KMS-11 (cell line): ENCODE measurements around the gene MRTFA.
A peak's percentile ranks its signal among the peaks of the same experiment; 100 is the strongest.
"Not testable (repeated sequence)": the region's sequence is repeated elsewhere in the genome, so short reads cannot be mapped to it uniquely, and the experiment has no call there.

Experiments
- H2AFZ ChIP-seq: fragments of 200-600 bp; sonication (generic); 2 replicates; pipeline ENCODE4 v1.6.1; 2016; ENCODE audit warnings: antibody characterized with exemption, mixed run types, low read depth
- H3K27ac ChIP-seq: fragments of 200-600 bp; sonication (generic); 2 replicates; pipeline ENCODE4 v1.6.1; 2016; ENCODE audit warnings: mild to moderate bottlenecking, mixed run types
- H3K27me3 ChIP-seq: fragments of 200-600 bp; sonication (generic); 2 replicates; pipeline ENCODE4 v1.6.1; 2017; ENCODE audit warnings: mild to moderate bottlenecking, low read depth, mixed run types, moderate library complexity; ENCODE audit not compliant: insufficient read depth
- H3K36me3 ChIP-seq: fragments of 200-600 bp; sonication (generic); 2 replicates; pipeline ENCODE4 v1.6.1; 2017; ENCODE audit warnings: mild to moderate bottlenecking, mixed run types; ENCODE audit not compliant: insufficient read depth
- H3K4me1 ChIP-seq: fragments of 200-600 bp; sonication (generic); 2 replicates; pipeline ENCODE4 v1.6.1; 2016; ENCODE audit warnings: mild to moderate bottlenecking, low read depth, mixed run types; ENCODE audit not compliant: poor library complexity, severe bottlenecking
- H3K4me2 ChIP-seq: fragments of 200-600 bp; sonication (generic); 2 replicates; pipeline ENCODE4 v1.7.0; 2016; ENCODE audit warnings: mild to moderate bottlenecking, mixed run types
- H3K4me3 ChIP-seq: fragments of 200-600 bp; sonication (generic); IDR thresholded peaks from 2 replicates; pipeline ENCODE4 v1.6.1; 2017; ENCODE audit warnings: low read depth, low read length, mixed read lengths; ENCODE audit not compliant: insufficient read depth
- H3K79me2 ChIP-seq: fragments of 200-600 bp; sonication (generic); 2 replicates; pipeline ENCODE4 v1.6.1; 2016; ENCODE audit warnings: low read depth, mixed run types; ENCODE audit not compliant: insufficient read depth
- H3K9ac ChIP-seq: fragments of 200-600 bp; sonication (generic); 2 replicates; pipeline ENCODE4 v1.6.1; 2016; ENCODE audit warnings: mild to moderate bottlenecking, mixed run types
- H4K20me1 ChIP-seq: fragments of 200-600 bp; sonication (generic); 2 replicates; pipeline ENCODE4 v1.6.1; 2016; ENCODE audit warnings: mild to moderate bottlenecking, mixed run types; ENCODE audit not compliant: insufficient read depth
- CTCF ChIP-seq: fragments of 200-600 bp; sonication (generic); conservative IDR thresholded peaks from 2 replicates; pipeline ENCODE4 v1.6.1; 2017; ENCODE audit warnings: low read depth, mild to moderate bottlenecking, antibody characterized with exemption, low read length, moderate library complexity, mixed read lengths

The MRTFA gene

GRCh38 chr22:40535189-40535512, 101.4 kb downstream of the MRTFA start:
- no peak overlapping the region for H3K4me2 ChIP-seq
- H3K9ac ChIP-seq = no peak overlapping the region
- no peak overlapping the region for H2AFZ ChIP-seq
- H4K20me1 ChIP-seq = no peaks in the 10 kb centered on the region
- H3K4me3 ChIP-seq = no peak overlapping the region
- no peaks in the 10 kb centered on the region for H3K36me3 ChIP-seq
- peaks cover 43% of the 10 kb centered on the region for H3K4me1 ChIP-seq
- no peak for TF ChIP-seq CTCF
- H3K79me2 ChIP-seq = no peaks in the 10 kb centered on the region; the same call in 1 of the 2 replicates
- no peak overlapping the region; the same call in 1 of the 2 replicates for H3K27ac ChIP-seq
- H3K27me3 ChIP-seq = no peaks in the 10 kb centered on the region

DNA sequence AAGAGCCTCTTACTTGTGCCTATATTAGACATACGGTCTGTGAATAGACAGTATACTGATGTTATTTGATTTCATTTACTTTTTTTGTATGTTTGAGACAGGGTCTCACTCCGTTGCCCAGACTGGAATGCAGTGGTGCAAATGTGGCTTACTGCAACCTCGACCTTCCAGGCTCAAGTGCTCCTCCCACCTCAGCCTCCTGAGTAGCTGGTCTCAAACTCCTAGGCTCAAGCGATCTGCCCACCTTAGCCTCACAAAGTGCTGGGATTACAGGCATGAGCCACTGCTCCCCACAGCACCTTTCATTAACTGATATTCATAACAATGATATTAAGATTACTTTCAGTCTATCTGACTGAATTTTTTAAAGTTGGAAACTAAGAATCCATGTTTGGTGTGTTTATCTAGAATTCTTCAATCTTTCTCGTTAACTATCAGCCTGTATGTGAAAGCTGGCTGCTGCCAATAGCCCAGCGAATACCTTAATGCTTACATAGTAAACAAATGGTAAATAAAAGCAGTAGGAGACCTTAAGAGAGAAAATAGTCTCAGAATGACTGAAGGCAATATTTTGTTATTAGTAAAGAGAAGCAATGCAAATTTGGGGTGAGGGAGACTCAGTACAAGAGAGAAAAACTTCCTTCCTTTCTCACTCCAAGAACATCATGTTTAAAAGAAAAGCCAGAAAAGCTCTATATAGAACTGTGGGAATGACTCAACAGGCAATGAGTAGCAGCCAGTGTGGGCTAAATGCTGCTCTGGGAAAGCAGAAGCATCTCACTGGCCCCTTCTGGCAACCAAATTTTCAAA, 101.9 kb downstream of the MRTFA start:
- Histone ChIP-seq H3K4me1 (peaks cover 43% of the 10 kb centered on the region), H3K9ac (no peak overlapping the region), H3K4me2 (peak overlapping the region; percentile 61), H3K79me2 (no peaks in the 10 kb centered on the region; the same call in 1 of the 2 replicates), H3K36me3 (no peaks in the 10 kb centered on the region), H3K27me3 (no peaks in the 10 kb centered on the region), H3K27ac (peak overlapping the region; percentile 27; the same call in 1 of the 2 replicates), H2AFZ (no peak overlapping the region), H3K4me3 (no peak overlapping the region), H4K20me1 (no peaks in the 10 kb centered on the region)
- TF ChIP-seq CTCF = no peak

DNA sequence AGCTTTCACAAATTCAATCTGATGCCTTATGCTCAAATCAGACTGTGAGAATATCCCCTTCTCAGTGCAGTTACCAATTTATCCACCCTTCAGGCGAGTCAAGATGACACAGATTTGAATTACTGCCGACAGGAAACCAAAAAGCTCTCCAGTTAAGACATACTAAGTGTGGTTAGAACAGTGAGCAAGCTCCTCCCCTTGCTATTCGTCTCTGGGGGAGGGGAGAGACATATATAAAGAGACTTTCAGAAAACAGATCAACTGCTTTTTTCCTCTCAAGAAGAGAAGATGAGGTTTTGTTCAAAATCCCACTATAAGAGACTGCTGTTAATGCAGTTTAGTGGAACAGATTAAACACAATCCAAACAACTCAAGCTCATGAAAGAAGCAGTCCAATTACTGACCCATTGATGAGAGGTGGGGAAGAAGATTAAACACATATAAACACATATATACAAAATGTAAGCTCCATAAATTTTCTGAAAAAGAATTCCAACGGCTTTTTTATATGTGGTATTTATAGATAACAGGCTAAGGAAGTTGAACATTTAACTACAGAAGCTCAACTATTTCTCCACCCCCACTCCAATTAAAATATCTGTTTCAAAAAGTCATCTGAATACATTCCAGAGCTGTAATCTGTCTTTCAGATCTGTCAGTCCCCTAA, 102.7 kb downstream of the MRTFA start:
- no peaks in the 10 kb centered on the region; the same call in 1 of the 2 replicates for H3K79me2 ChIP-seq
- H3K27me3 ChIP-seq = no peaks in the 10 kb centered on the region
- H4K20me1 ChIP-seq = no peaks in the 10 kb centered on the region
- H3K4me1 ChIP-seq = peaks cover 43% of the 10 kb centered on the region
- peak overlapping the region; percentile 27; the same call in 1 of the 2 replicates for H3K27ac ChIP-seq
- H3K9ac ChIP-seq = no peak overlapping the region; the same call in 1 of the 2 replicates
- peak overlapping the region; percentile 61 for H3K4me2 ChIP-seq
- no peak overlapping the region for H3K4me3 ChIP-seq
- H2AFZ ChIP-seq = no peak overlapping the region
- no peaks in the 10 kb centered on the region for H3K36me3 ChIP-seq
- TF ChIP-seq CTCF = no peak

DNA sequence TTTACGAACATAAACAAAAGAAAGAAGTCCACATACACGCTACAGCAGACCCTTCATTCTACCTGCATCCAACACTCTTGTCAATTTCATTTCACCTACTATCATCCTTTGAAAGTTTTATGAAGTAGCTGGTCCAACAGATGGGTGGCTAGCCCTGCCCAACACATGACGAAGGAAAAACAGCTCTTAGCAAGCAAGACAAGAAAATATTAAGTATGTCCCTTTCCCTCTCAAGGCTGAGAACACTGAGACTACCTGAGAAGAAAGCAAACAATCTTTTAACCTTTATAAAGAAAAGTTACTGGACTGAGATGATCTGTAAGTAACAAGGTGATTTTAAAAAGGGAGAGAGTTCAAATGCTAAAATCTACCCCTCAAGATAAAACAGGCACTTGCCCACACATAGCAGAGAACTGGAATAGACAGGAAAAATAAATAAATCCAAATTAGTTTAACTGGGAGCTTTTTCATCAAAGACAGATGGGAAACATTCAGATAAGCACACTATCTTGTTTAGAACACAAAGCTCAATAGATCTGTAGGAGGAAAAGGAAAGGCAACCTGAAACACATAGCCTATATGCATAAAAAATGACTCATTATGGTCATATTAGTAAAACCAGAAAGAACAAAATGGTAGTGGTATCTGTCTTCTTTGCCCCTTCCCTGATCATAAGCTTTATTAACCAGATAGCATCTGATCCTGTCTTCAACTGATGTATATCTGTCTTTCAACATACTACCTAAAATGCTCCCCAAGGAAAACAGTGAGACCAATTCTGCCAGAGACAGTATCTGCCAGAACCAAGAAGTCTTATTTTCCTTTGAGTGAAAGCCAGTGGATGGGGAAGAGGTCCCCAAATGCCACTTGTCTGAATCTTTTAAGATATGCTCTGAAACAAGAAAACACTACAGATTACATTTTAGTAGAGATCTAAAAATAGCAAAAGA, 104.3 kb downstream of the MRTFA start:
- H2AFZ ChIP-seq = no peak overlapping the region
- TF ChIP-seq CTCF = no peak

GRCh38 chr22:40530391-40530790, 106.1 kb downstream of the MRTFA start:
- not testable (repeated sequence) for H4K20me1 ChIP-seq, H3K79me2 ChIP-seq, H3K27ac ChIP-seq, H2AFZ ChIP-seq, H3K9ac ChIP-seq, H3K4me2 ChIP-seq, H3K36me3 ChIP-seq, H3K4me3 ChIP-seq, H3K27me3 ChIP-seq
- H3K4me1 ChIP-seq = peaks cover 43% of the 10 kb centered on the region

More for the DNA sequence above, 104.3 kb downstream of the MRTFA start:
- Histone ChIP-seq H4K20me1 (no peaks in the 10 kb centered on the region), H3K79me2 (no peaks in the 10 kb centered on the region; the same call in 1 of the 2 replicates), H3K36me3 (no peaks in the 10 kb centered on the region), H3K9ac (peak overlapping the region; percentile 11; the same call in 1 of the 2 replicates), H3K4me3 (no peak overlapping the region), H3K27me3 (no peaks in the 10 kb centered on the region), H3K4me1 (peaks cover 43% of the 10 kb centered on the region), H3K27ac (no peak overlapping the region), H3K4me2 (peak overlapping the region; percentile 61; the same call in 1 of the 2 replicates)
